ENCODE measurements around the gene DGKD. TPM values are rescaled to one million over a fixed set of nuclear protein-coding genes. Genes with fewer than 3 reads are reported as not detected.

Gene DGKD
- total RNA-seq, 3 donors from 2014 or later: 17.1 to 41.3 (median 37.3) TPM

- Histone ChIP-seq H3K27me3 (no peaks in the 10 kb centered on the region), H3K36me3 (no peaks in the 10 kb centered on the region), H3K4me1 (no peaks in the 10 kb centered on the region), H3K4me3 (no peak overlapping the region), H3K9me3 (no peaks in the 10 kb centered on the region), H3K27ac (no peak overlapping the region)
- intact Hi-C loops (cut with DNase I; ENCODE audit: low total_unique reads): no loop called here
- no peak for DNase-seq (ENCODE audit: low spot score in 2 of 2)
- TF ChIP-seq POLR2AphosphoS5 (IDR thresholded peaks at IDR 0.05) (no peak), CTCF (IDR thresholded peaks at IDR 0.05) (no peak), POLR2A (IDR thresholded peaks at IDR 0.05) (no peak)
Measured at GRCh38 chr2:233459426-233459825, 105.1 kb downstream of the DGKD start.

- H3K36me3 ChIP-seq: no peaks in the 10 kb centered on the region
- DNase-seq (ENCODE audit: low spot score in 2 of 2): peak in 1 of 2 donors; percentile 62
- H3K27me3 ChIP-seq: no peaks in the 10 kb centered on the region
- no peaks in the 10 kb centered on the region for H3K4me1 ChIP-seq
- H3K4me3 ChIP-seq: no peak overlapping the region
- intact Hi-C loops (cut with DNase I; ENCODE audit: low total_unique reads): no loop called here
- TF ChIP-seq CTCF (IDR thresholded peaks at IDR 0.05): no peak
- no peak for TF ChIP-seq POLR2AphosphoS5 (IDR thresholded peaks at IDR 0.05)
- TF ChIP-seq POLR2A (IDR thresholded peaks at IDR 0.05): no peak
- H3K9me3 ChIP-seq: no peaks in the 10 kb centered on the region
- no peak overlapping the region for H3K27ac ChIP-seq
Measured at GRCh38 chr2:233460726-233461441, 106.6 kb downstream of the DGKD start.

- no peak for DNase-seq (ENCODE audit: low spot score in 2 of 2)
- no peaks in the 10 kb centered on the region for H3K36me3 ChIP-seq
- TF ChIP-seq POLR2AphosphoS5 (IDR thresholded peaks at IDR 0.05): no peak
- TF ChIP-seq CTCF (IDR thresholded peaks at IDR 0.05): no peak
- no peak for TF ChIP-seq POLR2A (IDR thresholded peaks at IDR 0.05)
- H3K4me3 ChIP-seq: no peak overlapping the region
- no peaks in the 10 kb centered on the region for H3K27me3 ChIP-seq
- no peak overlapping the region for H3K27ac ChIP-seq
- intact Hi-C loops (cut with DNase I; ENCODE audit: low total_unique reads): no loop called here
- H3K4me1 ChIP-seq: no peaks in the 10 kb centered on the region
- H3K9me3 ChIP-seq: no peaks in the 10 kb centered on the region
Measured at GRCh38 chr2:233461481-233461891, 107.2 kb downstream of the DGKD start.

GRCh38 chr2:233462202-233462785 is 108.0 kb downstream of the DGKD start:
- no peaks in the 10 kb centered on the region for H3K36me3 ChIP-seq
- no peak for DNase-seq (ENCODE audit: low spot score in 2 of 2)
- no peak for TF ChIP-seq CTCF (IDR thresholded peaks at IDR 0.05)
- TF ChIP-seq POLR2A (IDR thresholded peaks at IDR 0.05): no peak
- TF ChIP-seq POLR2AphosphoS5 (IDR thresholded peaks at IDR 0.05): no peak

GRCh38 chr2:233462826-233463470 is 108.7 kb downstream of the DGKD start:
- intact Hi-C loops (cut with DNase I; ENCODE audit: low total_unique reads): no loop called here
- no peak overlapping the region for H3K4me3 ChIP-seq
- no peak overlapping the region for H3K27ac ChIP-seq
- H3K27me3 ChIP-seq: no peaks in the 10 kb centered on the region
- no peaks in the 10 kb centered on the region for H3K4me1 ChIP-seq
- no peaks in the 10 kb centered on the region for H3K9me3 ChIP-seq
- TF ChIP-seq CTCF (IDR thresholded peaks at IDR 0.05) (no peak), POLR2A (IDR thresholded peaks at IDR 0.05) (no peak), POLR2AphosphoS5 (IDR thresholded peaks at IDR 0.05) (no peak)
- no peaks in the 10 kb centered on the region for H3K36me3 ChIP-seq
- DNase-seq (ENCODE audit: low spot score in 2 of 2): no peak

More at GRCh38 chr2:233462202-233462785, 108.0 kb downstream of the DGKD start:
- intact Hi-C loops (cut with DNase I; ENCODE audit: low total_unique reads): no loop called here
- H3K4me1 ChIP-seq: no peaks in the 10 kb centered on the region
- no peak overlapping the region for H3K27ac ChIP-seq
- H3K4me3 ChIP-seq: no peak overlapping the region
- H3K9me3 ChIP-seq: no peaks in the 10 kb centered on the region
- no peaks in the 10 kb centered on the region for H3K27me3 ChIP-seq
